Anterior cingulate cortex (tissue), 58 donors: ENCODE measurements around the gene LRRC27.
"Not testable (repeated sequence)": the region's sequence is repeated elsewhere in the genome, so short reads cannot be mapped to it uniquely, and the experiment has no call there.

Experiments
- DNase-seq, 58 donors: peaks; one replicate each; lab custom pipeline; 2025; lab: John Stamatoyannopoulos, UW

Gene LRRC27

GRCh38 chr10:132368881-132369635 lies 37.1 kb downstream of the LRRC27 start:
- DNase-seq: no peak

- no peak for DNase-seq
Observed at GRCh38 chr10:132369636-132370185, 37.7 kb downstream of the LRRC27 start.

GRCh38 chr10:132370426-132371340 lies 38.7 kb downstream of the LRRC27 start:
- DNase-seq: no peak

- DNase-seq: no peak
Observed at GRCh38 chr10:132371641-132372081, 39.7 kb downstream of the LRRC27 start.

GRCh38 chr10:132372516-132373095 lies 40.6 kb downstream of the LRRC27 start:
- no peak for DNase-seq

- no peak for DNase-seq
Observed at GRCh38 chr10:132373241-132373955, 41.4 kb downstream of the LRRC27 start.

GRCh38 chr10:132374176-132374575 lies 42.2 kb downstream of the LRRC27 start:
- no peak for DNase-seq

- no peak for DNase-seq
Observed at GRCh38 chr10:132374612-132375011, 42.6 kb downstream of the LRRC27 start.

- DNase-seq: no peak
Observed at GRCh38 chr10:132375116-132375794, 43.3 kb downstream of the LRRC27 start.

- no peak for DNase-seq
Observed at GRCh38 chr10:132375795-132376297, 43.9 kb downstream of the LRRC27 start.

- no peak for DNase-seq
Observed at GRCh38 chr10:132376394-132376851, 44.4 kb downstream of the LRRC27 start.

- no peak for DNase-seq
Observed at GRCh38 chr10:132377326-132377725, 45.3 kb downstream of the LRRC27 start.

- DNase-seq: not testable (repeated sequence)
Observed at GRCh38 chr10:132379026-132379425, 47.0 kb downstream of the LRRC27 start.

- DNase-seq: not testable (repeated sequence)
Observed at GRCh38 chr10:132380986-132381385, 49.0 kb downstream of the LRRC27 start.

GRCh38 chr10:132381741-132382140 lies 49.7 kb downstream of the LRRC27 start:
- DNase-seq: no peak

- no peak for DNase-seq
Observed at GRCh38 chr10:132382231-132382922, 50.4 kb downstream of the LRRC27 start.

- DNase-seq: no peak
Observed at GRCh38 chr10:132383101-132383500, 51.1 kb downstream of the LRRC27 start.

GRCh38 chr10:132383751-132384196 lies 51.8 kb downstream of the LRRC27 start:
- no peak for DNase-seq
